NCI-H2196 (cell line): Measurements from ENCODE around the gene CD24.
A peak's percentile ranks its signal among the peaks of the same experiment; 100 is the strongest.
"Not testable (repeated sequence)": the region's sequence is repeated elsewhere in the genome, so short reads cannot be mapped to it uniquely, and the experiment has no call there.

Experiments
- DNase-seq: peaks from one replicate; lab custom pipeline; 2025; ENCODE audit not compliant: unreplicated experiment; lab: John Stamatoyannopoulos, UW

The CD24 gene

DNA sequence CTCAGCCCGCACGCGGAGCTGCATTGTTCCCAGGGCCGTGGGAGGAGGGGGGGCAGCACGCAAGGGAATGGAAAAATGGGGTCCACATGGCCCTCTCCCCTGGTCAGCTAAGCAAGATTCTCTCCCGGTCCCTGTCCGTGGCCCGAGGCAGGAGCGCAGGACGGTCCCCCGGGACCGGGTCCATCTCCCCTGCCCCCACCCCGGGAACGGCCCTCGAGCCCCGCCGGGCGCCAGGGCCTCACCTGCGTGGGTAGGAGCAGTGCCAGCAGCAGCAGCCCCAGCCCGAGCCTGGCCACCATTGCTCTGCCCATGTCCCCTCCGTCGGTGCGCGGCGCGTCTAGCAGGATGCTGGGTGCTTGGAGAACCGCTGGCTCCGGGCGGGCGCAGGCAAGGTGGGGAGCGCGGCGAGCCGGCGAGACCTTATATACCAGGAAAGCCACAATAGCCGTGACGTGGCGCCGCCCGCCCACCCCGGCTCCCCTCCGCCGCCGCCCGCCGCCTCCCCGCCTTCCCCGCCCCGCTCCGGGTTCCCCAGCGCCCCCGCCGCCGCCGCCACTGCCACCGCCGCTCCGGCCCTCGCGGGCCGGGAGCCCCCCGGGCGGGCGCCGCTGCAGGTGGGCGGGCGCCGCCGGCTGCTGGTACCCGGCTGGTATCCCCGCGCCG, at the start of gene CD24:
Gene CD24, minus strand, starts transcription at position 394 of the 663 bp plus-strand sequence. Its CDS starts 83 bp downstream, at position 311.
- DNase-seq, result peak; percentile 70

- no peak for DNase-seq
These were observed 47.1 kb upstream of the CD24 start for GRCh38 chr6:107021446-107022185.

GRCh38 chr6:107020239-107020638, 45.7 kb upstream of the CD24 start:
- no peak for DNase-seq

DNA sequence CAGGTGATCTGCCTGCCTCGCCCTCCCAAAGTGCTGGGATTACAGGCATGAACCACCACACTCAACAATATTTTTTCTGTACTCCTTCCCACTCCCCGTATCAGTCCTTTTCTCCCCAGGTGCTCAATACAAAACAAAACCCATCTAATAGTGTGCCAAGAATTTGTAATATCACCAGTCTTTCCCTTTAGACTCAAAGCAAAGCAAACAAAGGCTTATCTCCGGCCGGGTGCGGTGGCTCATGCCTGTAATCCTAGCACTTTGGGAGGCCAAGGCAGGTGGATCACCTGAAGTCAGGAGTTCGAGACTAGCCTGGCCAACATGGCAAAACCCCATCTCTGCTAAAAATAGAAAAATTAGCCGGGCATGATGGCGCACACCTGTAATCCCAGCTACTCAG, 45.1 kb upstream of the CD24 start:
- not testable (repeated sequence) for DNase-seq

- no peak for DNase-seq
These were observed 44.5 kb upstream of the CD24 start for GRCh38 chr6:107019047-107019446.

DNA sequence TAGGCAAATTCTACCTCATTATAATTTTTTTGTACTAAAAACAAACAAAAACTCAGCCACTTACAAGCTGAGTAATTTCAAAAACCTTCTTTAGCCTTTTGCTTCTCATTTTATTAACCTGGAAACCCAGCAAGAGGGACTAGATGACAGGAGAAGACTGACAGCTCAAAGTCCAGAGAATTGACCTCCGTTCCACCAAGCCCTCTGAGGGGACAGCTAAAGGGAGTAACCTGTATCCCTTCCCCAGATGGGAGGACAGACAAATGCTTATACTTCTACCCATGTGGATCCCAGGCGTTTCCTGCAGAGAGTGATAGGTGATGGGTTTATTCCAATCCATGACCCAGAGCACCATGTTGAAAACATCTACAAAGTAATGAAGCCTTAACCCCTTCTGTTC, 35.0 kb upstream of the CD24 start:
- no peak for DNase-seq

GRCh38 chr6:106997392-106998158, 23.0 kb upstream of the CD24 start:
- peak; percentile 71 for DNase-seq

GRCh38 chr6:106995640-106996039, 21.1 kb upstream of the CD24 start:
- no peak for DNase-seq

DNA sequence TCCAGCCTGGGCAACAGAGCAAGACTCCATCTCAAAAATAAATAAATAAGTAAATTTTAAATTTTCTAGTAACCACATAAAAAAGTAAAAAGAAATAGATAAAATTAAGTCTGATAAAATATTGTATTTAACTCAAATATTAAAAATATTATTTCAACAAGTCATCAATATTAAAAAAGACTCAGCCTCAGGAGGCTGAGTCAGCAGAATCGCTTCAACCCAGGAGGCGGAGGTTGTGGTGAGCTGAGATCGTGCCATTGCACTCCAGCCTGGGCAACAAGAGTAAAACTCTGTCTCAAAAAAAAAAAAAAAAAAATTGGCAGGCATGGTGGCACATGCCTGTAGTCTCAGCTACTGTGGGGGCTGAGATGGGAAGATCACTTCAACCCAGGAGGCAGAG, 15.2 kb upstream of the CD24 start:
- DNase-seq, result not testable (repeated sequence)

DNA sequence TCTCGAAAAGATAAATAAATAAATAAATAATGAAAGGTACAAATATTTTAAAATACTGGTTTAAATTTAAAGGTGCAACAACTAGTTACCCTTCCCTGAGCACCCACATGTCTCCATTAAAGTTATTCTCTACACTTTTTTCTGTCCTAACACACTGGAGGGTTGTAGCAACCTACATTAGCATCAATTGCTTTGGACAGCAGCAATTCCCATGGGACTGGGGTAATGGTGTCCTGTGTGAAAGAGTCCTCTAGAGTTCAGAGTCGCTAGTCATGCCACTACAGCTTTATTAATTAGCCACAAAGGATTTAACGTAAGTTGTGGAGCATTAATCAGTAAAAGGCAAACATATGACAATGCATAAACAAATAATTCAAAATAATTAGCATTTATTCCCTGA, 14.1 kb upstream of the CD24 start:
- no peak for DNase-seq

DNA sequence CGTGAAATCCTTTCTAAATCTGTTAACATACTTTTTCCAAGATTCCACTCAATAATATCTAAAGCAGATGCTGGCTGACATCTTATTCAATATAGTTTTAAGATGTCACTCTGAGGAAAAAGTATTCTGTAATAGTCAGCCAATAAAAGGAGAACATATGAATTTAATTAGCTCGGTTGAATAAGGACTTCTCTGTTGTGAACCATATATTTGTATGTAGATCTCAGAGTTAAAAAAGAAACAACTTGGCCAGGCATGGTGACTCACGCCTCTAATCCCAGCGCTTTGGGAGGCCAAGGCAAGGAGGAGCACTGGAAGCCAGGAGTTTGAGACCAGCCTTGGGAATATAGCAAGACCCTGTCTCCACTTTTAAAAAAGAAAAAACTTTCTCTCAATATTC, 7.4 kb upstream of the CD24 start:
- DNase-seq, result no peak

DNA sequence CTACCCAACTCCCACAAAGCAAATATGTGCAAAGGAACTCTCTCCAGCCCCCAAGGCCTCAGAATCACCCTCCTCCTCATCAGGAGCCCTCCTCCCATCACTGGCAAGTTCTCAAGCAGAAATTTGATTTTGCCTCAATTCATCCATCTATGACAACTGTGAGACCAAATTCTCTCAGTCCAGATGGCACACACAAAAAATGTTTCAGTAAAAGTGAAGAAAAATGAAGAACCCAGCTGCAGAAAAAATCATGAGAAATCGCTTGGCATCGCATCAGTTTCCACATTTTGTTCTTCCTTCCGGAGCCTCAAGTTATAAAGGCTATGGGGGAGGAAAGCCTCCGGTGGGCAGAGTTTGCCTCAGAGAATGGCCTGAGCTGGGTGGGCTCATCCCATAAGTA, 6.4 kb upstream of the CD24 start:
- no peak for DNase-seq

DNA sequence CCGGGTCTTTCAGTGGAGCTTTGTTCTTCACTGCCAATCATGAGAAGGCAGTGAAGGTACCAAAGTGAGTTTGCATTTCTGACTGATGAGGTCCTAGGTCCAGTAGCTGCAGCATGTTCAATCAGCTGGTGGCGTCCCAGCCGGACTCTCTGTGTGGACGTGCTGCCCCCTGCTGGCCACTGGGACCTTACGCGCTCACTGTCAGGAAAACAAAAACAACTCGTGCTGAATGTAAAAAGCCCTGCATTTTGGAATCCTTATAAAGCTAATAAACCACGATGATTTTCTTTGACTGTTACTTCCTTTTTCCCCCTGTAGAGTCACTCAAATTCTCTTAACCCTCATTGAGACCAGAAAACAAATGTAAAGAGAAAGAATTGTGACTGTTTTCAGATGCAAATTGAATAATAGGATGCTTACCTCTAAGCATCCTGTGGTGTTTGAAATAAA, 4.9 kb upstream of the CD24 start:
- peak; percentile 92 for DNase-seq

DNA sequence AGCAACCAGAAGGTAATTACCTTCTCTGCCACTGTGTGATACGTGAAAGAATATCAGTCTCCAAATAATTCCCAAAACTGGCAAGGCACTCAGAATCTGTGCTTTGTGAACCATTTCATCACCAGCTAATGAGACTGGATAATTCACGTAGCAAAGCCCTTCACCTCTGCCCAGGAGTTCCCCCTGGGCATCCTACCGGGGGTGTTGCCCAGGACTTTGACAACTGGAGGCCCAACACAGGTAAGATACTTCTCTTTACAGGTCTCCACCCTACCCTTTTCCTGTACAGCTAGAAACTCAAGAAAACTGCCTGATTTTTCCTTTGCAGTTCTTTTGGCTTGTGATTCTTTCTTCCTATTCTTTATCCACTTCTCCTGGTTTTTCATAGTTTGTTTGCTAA, 2.7 kb upstream of the CD24 start:
- DNase-seq, result peak; percentile 39

DNA sequence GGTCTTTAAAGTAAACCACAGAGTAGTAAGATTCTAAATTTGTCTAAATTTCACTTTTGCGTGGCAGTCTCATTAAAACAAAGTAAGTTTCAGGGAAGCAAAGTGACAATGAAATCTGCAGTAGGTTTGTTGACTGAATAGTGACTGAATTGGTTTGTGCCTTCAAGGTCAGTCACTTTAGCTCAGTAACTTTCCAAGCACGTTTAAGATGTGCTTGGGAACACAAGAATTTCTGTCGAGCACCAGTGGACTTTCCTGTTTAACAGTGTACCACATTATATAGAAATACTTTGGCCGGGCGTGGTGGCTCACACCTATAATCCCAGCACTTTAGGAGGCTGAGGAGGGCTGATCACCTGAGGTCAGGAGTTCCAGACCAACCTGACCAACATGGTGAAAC, 1.7 kb upstream of the CD24 start:
- DNase-seq, result no peak

DNA sequence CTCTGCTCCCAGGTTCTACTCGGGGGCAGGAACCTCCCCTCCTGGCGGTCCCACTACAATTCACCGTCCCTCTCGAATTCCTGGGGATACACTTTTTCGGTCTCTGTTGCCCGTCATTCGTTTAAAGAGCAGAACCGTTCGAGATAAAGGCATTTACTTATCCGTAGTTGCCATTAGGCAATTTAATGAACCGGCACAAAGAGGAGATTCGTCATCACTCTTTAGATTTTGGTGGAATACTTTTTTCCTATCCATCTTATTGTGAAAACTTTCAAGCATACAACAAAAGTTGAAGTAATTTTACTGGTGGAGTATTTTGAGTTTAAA, 1.2 kb upstream of the CD24 start:
- DNase-seq, result peak; percentile 20

DNA sequence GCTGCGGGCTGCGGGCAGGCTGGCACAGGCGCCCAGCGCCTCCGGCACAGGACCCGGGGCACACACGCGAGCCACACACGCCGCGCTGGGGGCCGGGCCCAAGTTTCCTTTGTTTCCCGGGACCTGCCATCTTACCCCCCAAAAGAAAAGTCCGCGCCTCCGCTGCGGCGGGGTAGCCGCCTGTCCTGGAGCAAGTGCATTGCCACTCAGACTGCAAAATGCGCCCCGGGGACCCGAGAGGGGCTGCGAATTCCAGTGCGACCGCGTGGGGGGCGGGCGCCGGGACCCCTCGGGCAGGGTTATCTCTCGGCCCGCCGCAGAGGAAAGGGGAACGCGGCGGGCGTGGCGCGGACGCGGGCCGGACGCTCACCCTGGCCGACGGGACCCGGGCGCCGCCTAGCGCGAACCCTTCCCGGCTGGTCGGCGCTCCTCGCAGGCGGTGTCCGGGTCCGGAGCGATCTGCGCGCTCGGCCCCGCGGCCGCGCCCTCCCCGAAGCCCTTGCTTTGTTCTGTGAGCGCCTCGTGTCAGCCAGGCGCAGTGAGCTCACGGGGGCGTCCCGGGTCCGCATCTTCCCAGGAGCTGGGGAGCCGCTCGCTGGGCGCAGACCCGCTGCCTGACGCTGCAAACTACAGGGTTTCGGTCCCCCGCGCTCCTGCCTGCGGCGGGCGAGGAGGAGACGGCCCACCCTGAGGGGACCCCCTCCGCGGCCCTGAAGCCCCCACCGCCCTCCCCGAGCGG, 639 bp upstream of the CD24 start:
- peak; percentile 66 for DNase-seq

GRCh38 chr6:106973836-106974335, 643 bp downstream of the CD24 start:
- peak; percentile 28 for DNase-seq

GRCh38 chr6:106973018-106973835, 1.3 kb downstream of the CD24 start:
- peak; percentile 36 for DNase-seq

- DNase-seq, result peak; percentile 61
These were observed 2.0 kb downstream of the CD24 start for GRCh38 chr6:106972500-106972899.
